Left ventricle myocardium inferior (tissue), 1 donor: Measurements from ENCODE around the gene ENDOV. TPM values are rescaled to one million over a fixed set of nuclear protein-coding genes. Genes with fewer than 3 reads are reported as not detected.
A peak's percentile ranks its signal among the peaks of the same experiment; 100 is the strongest.

Experiments used
- DNase-seq: peaks from one replicate; pipeline ENCODE4 v3.0.0-alpha.2; 2020
- H3K27ac ChIP-seq: fragments of 200-600 bp; replicated peaks from 2 replicates; pipeline ENCODE4 v1.8.0; 2021
- H3K27me3 ChIP-seq: fragments of 200-600 bp; 2 replicates; pipeline ENCODE4 v1.8.0; 2021; ENCODE audit warnings: low read depth
- H3K36me3 ChIP-seq: fragments of 200-600 bp; 2 replicates; pipeline ENCODE4 v1.8.0; 2021
- H3K4me1 ChIP-seq: fragments of 200-600 bp; 2 replicates; pipeline ENCODE4 v1.8.0; 2021
- H3K4me3 ChIP-seq: fragments of 200-600 bp; 2 replicates; pipeline ENCODE4 v1.8.0; 2021; ENCODE audit warnings: mild to moderate bottlenecking, moderate library complexity
- H3K9me3 ChIP-seq: fragments of 200-600 bp; replicated peaks from 2 replicates; pipeline ENCODE4 v1.8.0; 2021
- intact Hi-C: fragments of 100-400 bp; cut with micrococcal nuclease; formaldehyde crosslinking; loops from one replicate; pipeline ENCODE4 v1.11.0; 2022
- total RNA-seq: library from RNA; stranded (reverse); fragmentation: NEBNext Ultra II Directional; extraction: Animal tissue kit (Norgen Biotek cat#: 25700); gene quantifications from one replicate; pipeline ENCODE4 v1.2.1, GENCODE V29; 2021
- TF ChIP-seq, protein P1 (sequence below): fragments of 200-600 bp; IDR thresholded peaks from 2 replicates; pipeline ENCODE4 v1.8.0; 2021; ENCODE audit warnings: antibody characterized with exemption, mild to moderate bottlenecking, borderline replicate concordance
- donor health status: DM: no; HTN: yes; CAD: no; lungs with severe emphysema.

The ENDOV gene
- total RNA-seq, 1 donor from 2014 or later: 11.3 TPM

DNA sequence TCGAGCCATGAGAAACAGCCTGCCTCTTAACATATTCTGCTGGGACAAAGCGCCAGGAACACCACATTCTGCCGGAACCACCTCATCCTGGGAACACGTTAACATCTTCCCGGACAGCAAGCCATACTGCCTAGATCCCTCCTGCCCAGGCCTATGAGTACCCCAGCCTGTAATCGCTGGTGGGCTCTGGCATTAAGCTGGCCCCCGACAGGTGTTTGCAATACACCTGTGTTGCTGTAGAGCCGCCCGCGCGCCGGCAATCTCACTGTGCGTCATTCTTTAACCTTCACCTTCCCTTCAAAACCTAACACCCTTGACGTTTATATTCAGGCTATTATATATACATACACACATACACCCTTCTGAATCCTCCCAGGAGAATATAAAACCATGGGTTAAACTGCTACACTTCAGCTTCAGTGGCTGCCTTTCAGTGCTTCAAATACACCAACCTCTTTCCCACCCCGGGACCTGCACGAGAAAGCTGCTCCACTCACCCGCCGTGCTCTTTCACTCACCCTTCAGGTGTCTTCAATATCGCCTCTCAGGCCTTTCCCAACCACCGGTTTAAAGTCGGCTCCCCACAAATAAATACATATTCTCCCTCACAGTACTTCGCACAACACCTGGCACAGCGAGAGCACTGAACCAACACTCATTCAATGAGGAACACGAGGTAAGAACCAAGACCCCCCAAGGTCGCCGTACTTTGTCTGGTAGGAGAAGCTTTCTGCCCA, 1.0 kb upstream of the ENDOV start:
- Histone ChIP-seq H3K27me3 (no peaks in the 10 kb centered on the region), H3K9me3 (no peaks in the 10 kb centered on the region), H3K36me3 (peaks cover 10% of the 10 kb centered on the region), H3K4me3 (peak overlapping the region; percentile 83), H3K4me1 (peaks cover 43% of the 10 kb centered on the region), H3K27ac (no peak overlapping the region)
- intact Hi-C loops: no loop called here
- DNase-seq: no peak
- TF ChIP-seq, protein P1, sequence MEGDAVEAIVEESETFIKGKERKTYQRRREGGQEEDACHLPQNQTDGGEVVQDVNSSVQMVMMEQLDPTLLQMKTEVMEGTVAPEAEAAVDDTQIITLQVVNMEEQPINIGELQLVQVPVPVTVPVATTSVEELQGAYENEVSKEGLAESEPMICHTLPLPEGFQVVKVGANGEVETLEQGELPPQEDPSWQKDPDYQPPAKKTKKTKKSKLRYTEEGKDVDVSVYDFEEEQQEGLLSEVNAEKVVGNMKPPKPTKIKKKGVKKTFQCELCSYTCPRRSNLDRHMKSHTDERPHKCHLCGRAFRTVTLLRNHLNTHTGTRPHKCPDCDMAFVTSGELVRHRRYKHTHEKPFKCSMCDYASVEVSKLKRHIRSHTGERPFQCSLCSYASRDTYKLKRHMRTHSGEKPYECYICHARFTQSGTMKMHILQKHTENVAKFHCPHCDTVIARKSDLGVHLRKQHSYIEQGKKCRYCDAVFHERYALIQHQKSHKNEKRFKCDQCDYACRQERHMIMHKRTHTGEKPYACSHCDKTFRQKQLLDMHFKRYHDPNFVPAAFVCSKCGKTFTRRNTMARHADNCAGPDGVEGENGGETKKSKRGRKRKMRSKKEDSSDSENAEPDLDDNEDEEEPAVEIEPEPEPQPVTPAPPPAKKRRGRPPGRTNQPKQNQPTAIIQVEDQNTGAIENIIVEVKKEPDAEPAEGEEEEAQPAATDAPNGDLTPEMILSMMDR: no peak

DNA sequence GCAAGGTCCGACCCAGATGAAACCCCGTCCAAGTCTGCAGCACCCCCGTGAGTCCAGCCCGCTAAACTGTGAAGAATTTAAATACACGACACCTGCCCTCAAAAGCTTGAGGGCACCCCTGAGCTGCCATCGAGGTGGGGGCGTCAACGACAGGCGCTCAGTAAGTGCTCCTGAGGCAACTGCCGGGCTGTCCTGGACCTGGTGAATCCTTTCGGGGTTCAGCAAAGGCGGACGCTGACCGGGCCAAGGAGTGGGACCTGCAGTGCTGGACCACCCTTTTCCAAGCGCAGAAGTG, 512 bp upstream of the ENDOV start:
- intact Hi-C loops: no loop called here
- TF ChIP-seq, protein P1: no peak
- DNase-seq: no peak
- peak overlapping the region; percentile 94 for H3K27ac ChIP-seq
- no peaks in the 10 kb centered on the region for H3K27me3 ChIP-seq
- peaks cover 43% of the 10 kb centered on the region for H3K4me1 ChIP-seq
- peaks cover 10% of the 10 kb centered on the region for H3K36me3 ChIP-seq
- no peaks in the 10 kb centered on the region for H3K9me3 ChIP-seq
- peak overlapping the region; percentile 83 for H3K4me3 ChIP-seq

GRCh38 chr17:80415626-80416137, 715 bp downstream of the ENDOV start:
- no peak for DNase-seq
- intact Hi-C loops: no loop called here
- no peaks in the 10 kb centered on the region for H3K9me3 ChIP-seq
- TF ChIP-seq, protein P1: no peak
- H3K36me3 ChIP-seq: peaks cover 18% of the 10 kb centered on the region
- no peaks in the 10 kb centered on the region for H3K27me3 ChIP-seq
- peak overlapping the region; percentile 83 for H3K4me3 ChIP-seq
- peak overlapping the region; percentile 94 for H3K27ac ChIP-seq
- peaks cover 43% of the 10 kb centered on the region for H3K4me1 ChIP-seq

DNA sequence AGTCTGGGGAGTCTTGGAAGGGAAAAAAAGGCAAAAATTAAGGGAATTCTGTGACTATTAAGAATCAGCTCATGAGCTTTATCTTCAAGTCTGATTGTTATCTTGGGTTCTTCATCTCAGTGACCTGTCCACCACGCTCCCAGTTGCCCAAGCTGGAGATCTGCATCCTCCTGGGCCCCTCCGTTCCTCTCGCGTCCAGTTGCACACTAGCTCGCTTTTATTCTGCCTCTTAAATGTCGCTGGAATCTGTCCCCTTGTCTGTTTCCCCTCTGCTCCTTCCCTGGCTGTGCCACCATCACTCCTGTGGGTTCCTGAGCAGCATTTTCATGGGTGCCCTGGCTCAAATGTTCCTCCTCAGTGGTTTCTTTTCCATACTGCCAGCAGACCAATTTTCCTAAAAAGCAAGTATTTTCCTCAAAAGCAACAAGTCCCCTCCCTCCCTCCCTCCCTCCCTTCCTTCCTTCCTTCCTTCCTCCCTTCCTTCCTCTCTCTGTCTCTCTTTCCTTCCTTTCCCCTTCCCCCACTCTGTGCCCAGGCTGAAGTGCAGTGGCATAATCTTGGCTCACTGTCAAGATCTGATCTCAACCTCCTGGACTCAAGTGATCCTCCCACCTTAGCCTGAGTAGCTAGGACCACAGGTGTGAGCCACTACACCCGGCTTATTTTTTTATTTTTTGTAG, 1.4 kb downstream of the ENDOV start:
- intact Hi-C loops: no loop called here
- no peaks in the 10 kb centered on the region for H3K27me3 ChIP-seq
- peak overlapping the region; percentile 83 for H3K4me3 ChIP-seq
- H3K27ac ChIP-seq: no peak overlapping the region
- H3K36me3 ChIP-seq: peaks cover 18% of the 10 kb centered on the region
- peaks cover 43% of the 10 kb centered on the region for H3K4me1 ChIP-seq
- H3K9me3 ChIP-seq: no peaks in the 10 kb centered on the region
- no peak for DNase-seq
- TF ChIP-seq, protein P1: no peak

DNA sequence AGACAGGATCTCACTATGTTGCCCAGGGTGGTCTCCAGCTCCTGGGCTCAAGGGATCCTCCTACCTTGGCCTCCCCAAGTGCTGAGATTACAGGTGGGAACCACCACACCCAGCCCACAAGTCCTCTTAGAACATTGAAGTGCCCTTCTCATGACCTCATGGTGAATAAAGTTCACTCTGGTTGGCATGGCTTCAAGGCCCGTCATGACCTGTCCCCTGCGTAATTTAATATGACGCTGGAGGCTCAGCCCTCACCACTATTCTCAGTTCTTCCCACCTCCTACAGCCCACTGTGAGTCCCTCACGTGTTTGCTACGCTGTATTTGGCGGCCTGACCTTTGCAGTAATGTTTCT, 1.9 kb downstream of the ENDOV start:
- no peak for DNase-seq
- Histone ChIP-seq H3K36me3 (peaks cover 18% of the 10 kb centered on the region), H3K4me1 (peaks cover 43% of the 10 kb centered on the region), H3K27ac (no peak overlapping the region), H3K27me3 (no peaks in the 10 kb centered on the region), H3K9me3 (no peaks in the 10 kb centered on the region), H3K4me3 (no peak overlapping the region)
- TF ChIP-seq, protein P1: no peak
- intact Hi-C loops: no loop called here
